ENCODE results near the gene OCEL1. TPM values are rescaled to one million over a fixed set of nuclear protein-coding genes. Genes with fewer than 3 reads are reported as not detected.

The OCEL1 gene
- polyA plus RNA-seq, 1 donor from 2014 or later = 1.9 TPM

DNA sequence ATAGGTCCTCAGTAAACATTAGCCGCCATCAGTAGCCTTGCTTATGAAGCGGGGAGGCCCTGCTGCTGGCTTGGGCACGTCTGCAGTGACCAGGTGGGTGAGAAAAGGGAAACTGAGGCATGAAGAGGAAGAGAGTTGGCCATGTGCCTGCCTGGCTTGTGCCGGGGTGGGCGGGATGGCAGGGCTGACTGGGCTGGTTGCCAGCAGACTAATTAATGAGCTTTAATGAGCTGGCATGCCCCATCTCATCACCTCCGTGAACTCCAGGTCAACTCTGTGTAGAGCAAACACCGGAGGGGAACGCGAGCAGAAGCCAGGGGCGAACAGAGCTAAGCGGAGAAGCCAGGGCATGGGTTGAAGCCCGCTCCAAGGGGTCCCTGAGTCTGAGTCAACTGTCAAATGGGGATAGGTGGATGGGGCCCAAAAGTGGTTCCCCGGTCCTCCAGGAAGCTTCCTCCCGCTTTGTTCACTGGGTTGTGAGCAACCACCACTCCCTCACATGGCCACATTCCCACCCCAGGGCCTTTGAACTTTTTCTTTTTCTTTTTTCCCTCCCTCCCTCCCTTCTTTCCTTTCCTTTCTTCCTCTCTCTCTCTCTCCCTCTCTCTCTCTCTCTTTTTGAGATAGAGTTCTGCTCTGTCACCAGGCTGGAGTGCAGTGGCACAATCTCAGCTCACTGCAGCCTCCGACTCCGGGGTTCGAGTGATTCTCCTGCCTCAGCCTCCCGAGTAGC, 11.0 kb downstream of the OCEL1 start:
- H3K79me2 ChIP-seq (replicated peaks; ENCODE audit: insufficient read depth, low read length) = peaks cover 3% of the 10 kb centered on the region
- H3K4me3 ChIP-seq (ENCODE audit: low read length) = no peak overlapping the region
- H3K9ac ChIP-seq (ENCODE audit: low read length) = no peak overlapping the region
- H3K9me2 ChIP-seq (ENCODE audit: insufficient read depth, low read length) = no peaks in the 10 kb centered on the region
- H2AFZ ChIP-seq (ENCODE audit: low read depth, low read length) = no peak overlapping the region
- no peak overlapping the region for H3K27ac ChIP-seq (ENCODE audit: low read length)
- TF ChIP-seq, protein P1, sequence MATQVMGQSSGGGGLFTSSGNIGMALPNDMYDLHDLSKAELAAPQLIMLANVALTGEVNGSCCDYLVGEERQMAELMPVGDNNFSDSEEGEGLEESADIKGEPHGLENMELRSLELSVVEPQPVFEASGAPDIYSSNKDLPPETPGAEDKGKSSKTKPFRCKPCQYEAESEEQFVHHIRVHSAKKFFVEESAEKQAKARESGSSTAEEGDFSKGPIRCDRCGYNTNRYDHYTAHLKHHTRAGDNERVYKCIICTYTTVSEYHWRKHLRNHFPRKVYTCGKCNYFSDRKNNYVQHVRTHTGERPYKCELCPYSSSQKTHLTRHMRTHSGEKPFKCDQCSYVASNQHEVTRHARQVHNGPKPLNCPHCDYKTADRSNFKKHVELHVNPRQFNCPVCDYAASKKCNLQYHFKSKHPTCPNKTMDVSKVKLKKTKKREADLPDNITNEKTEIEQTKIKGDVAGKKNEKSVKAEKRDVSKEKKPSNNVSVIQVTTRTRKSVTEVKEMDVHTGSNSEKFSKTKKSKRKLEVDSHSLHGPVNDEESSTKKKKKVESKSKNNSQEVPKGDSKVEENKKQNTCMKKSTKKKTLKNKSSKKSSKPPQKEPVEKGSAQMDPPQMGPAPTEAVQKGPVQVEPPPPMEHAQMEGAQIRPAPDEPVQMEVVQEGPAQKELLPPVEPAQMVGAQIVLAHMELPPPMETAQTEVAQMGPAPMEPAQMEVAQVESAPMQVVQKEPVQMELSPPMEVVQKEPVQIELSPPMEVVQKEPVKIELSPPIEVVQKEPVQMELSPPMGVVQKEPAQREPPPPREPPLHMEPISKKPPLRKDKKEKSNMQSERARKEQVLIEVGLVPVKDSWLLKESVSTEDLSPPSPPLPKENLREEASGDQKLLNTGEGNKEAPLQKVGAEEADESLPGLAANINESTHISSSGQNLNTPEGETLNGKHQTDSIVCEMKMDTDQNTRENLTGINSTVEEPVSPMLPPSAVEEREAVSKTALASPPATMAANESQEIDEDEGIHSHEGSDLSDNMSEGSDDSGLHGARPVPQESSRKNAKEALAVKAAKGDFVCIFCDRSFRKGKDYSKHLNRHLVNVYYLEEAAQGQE (IDR thresholded peaks at IDR 0.05; ENCODE audit: borderline replicate concordance) = no peak
- TF ChIP-seq SMC3 (conservative IDR thresholded peaks at IDR 0.05; ENCODE audit: poor library complexity) = no peak
- TF ChIP-seq EZH2 (IDR thresholded peaks at IDR 0.05; ENCODE audit: borderline replicate concordance, insufficient read depth, low read length, poor library complexity, severe bottlenecking) = no peak
- no peak for TF ChIP-seq RAD21 (conservative IDR thresholded peaks at IDR 0.05)
- TF ChIP-seq, protein P2, sequence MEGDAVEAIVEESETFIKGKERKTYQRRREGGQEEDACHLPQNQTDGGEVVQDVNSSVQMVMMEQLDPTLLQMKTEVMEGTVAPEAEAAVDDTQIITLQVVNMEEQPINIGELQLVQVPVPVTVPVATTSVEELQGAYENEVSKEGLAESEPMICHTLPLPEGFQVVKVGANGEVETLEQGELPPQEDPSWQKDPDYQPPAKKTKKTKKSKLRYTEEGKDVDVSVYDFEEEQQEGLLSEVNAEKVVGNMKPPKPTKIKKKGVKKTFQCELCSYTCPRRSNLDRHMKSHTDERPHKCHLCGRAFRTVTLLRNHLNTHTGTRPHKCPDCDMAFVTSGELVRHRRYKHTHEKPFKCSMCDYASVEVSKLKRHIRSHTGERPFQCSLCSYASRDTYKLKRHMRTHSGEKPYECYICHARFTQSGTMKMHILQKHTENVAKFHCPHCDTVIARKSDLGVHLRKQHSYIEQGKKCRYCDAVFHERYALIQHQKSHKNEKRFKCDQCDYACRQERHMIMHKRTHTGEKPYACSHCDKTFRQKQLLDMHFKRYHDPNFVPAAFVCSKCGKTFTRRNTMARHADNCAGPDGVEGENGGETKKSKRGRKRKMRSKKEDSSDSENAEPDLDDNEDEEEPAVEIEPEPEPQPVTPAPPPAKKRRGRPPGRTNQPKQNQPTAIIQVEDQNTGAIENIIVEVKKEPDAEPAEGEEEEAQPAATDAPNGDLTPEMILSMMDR (IDR thresholded peaks at IDR 0.05; ENCODE audit: poor library complexity, severe bottlenecking) = no peak
- TF ChIP-seq TAF1 (IDR thresholded peaks at IDR 0.05; ENCODE audit: low read depth) = no peak
- TF ChIP-seq MXI1 (conservative IDR thresholded peaks at IDR 0.05; ENCODE audit: poor library complexity, severe bottlenecking) = no peak
- TF ChIP-seq POLR2AphosphoS5 (IDR thresholded peaks at IDR 0.05) = no peak
- TF ChIP-seq EP300 (conservative IDR thresholded peaks at IDR 0.05; ENCODE audit: poor library complexity, severe bottlenecking) = no peak
- H3K4me2 ChIP-seq (ENCODE audit: low read length) = no peak overlapping the region
- no peaks in the 10 kb centered on the region for H3K27me3 ChIP-seq (ENCODE audit: insufficient read depth, low read depth, low read length)
- H3K9me3 ChIP-seq (ENCODE audit: low read length) = no peaks in the 10 kb centered on the region
- no peaks in the 10 kb centered on the region for H4K20me1 ChIP-seq (ENCODE audit: insufficient read depth)
- H3F3A ChIP-seq (ENCODE audit: insufficient read depth, low read length, poor library complexity, severe bottlenecking) = no peaks in the 10 kb centered on the region
- no peaks in the 10 kb centered on the region for H3K36me3 ChIP-seq (ENCODE audit: insufficient read depth, low read length)

DNA sequence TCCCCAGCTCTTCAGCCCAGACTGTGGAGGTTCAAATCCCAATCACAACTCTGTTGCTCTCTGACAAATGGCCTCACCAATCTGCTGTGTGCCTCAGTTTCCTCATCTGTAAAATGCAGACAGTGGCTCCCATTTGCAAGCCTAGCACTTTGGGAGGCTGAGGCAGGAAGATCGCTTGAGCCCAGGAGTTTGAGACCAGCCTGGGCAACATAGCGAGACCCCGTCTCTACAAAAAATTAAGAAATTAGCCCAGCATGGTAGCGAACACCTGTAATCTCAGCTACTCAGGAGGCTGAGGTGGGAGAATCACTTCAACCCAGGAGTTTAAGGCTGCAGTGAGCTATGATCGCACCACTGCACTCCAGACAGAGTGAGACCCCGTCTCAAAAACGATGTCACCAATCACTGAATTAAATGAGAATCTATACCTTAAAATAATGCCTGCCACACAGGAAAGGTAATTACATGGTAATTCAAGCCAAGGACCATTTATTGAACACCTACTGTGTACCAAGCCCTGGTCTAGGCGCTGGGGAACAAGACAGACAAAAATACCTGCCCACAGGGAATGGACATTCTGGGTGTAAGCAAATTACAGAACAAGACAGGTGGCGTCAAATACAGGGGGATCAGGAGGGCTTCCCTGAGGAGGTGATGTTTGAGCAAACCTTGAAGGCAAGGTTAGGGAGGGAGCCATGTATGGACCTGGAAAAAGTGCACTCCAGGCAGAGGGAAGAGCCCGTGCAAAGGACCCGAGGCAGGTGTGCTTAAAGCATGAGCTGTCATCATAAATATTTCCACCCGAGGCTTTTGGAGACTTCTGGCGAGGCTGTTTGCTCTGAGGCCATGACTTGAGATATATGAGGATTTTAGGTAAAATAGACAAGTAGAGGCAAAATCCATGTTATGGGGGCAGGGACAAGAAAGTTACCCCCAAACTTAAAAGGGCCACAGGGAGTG, 12.0 kb downstream of the OCEL1 start:
- H3K27ac ChIP-seq (ENCODE audit: low read length) = no peak overlapping the region
- no peak overlapping the region for H3K4me3 ChIP-seq (ENCODE audit: low read length)
- H3K79me2 ChIP-seq (replicated peaks; ENCODE audit: insufficient read depth, low read length) = peaks cover 3% of the 10 kb centered on the region
- no peaks in the 10 kb centered on the region for H4K20me1 ChIP-seq (ENCODE audit: insufficient read depth)
- no peaks in the 10 kb centered on the region for H3K36me3 ChIP-seq (ENCODE audit: insufficient read depth, low read length)
- no peaks in the 10 kb centered on the region for H3F3A ChIP-seq (ENCODE audit: insufficient read depth, low read length, poor library complexity, severe bottlenecking)
- H3K4me2 ChIP-seq (ENCODE audit: low read length) = no peak overlapping the region
- no peak overlapping the region for H3K9ac ChIP-seq (ENCODE audit: low read length)
- TF ChIP-seq EP300 (conservative IDR thresholded peaks at IDR 0.05; ENCODE audit: poor library complexity, severe bottlenecking) (no peak), SMC3 (conservative IDR thresholded peaks at IDR 0.05; ENCODE audit: poor library complexity) (no peak), EZH2 (IDR thresholded peaks at IDR 0.05; ENCODE audit: borderline replicate concordance, insufficient read depth, low read length, poor library complexity, severe bottlenecking) (no peak), MXI1 (conservative IDR thresholded peaks at IDR 0.05; ENCODE audit: poor library complexity, severe bottlenecking) (no peak), POLR2AphosphoS5 (IDR thresholded peaks at IDR 0.05) (no peak)
- TF ChIP-seq, protein P1 (IDR thresholded peaks at IDR 0.05; ENCODE audit: borderline replicate concordance) = no peak
- TF ChIP-seq, protein P2 (IDR thresholded peaks at IDR 0.05; ENCODE audit: poor library complexity, severe bottlenecking) = no peak
- no peak overlapping the region for H2AFZ ChIP-seq (ENCODE audit: low read depth, low read length)
- H3K27me3 ChIP-seq (ENCODE audit: insufficient read depth, low read depth, low read length) = no peaks in the 10 kb centered on the region
- H3K9me3 ChIP-seq (ENCODE audit: low read length) = no peaks in the 10 kb centered on the region
- no peaks in the 10 kb centered on the region for H3K9me2 ChIP-seq (ENCODE audit: insufficient read depth, low read length)
